AG20443 (cell line): Measurements from ENCODE around the gene GEMIN2.
"Not testable (repeated sequence)": the region's sequence is repeated elsewhere in the genome, so short reads cannot be mapped to it uniquely, and the experiment has no call there.

Experiments
- DNase-seq: peaks from one replicate; pipeline ENCODE4 v3.0.0; 2012; ENCODE audit warnings: low spot score, mixed read lengths

GEMIN2 gene

GRCh38 chr14:39114073-39114838 is at the start of gene GEMIN2:
Gene GEMIN2, plus strand, starts transcription at chr14:39114323. Its CDS starts 16 bp downstream, at chr14:39114339.
- peak; percentile 98 for DNase-seq

DNA sequence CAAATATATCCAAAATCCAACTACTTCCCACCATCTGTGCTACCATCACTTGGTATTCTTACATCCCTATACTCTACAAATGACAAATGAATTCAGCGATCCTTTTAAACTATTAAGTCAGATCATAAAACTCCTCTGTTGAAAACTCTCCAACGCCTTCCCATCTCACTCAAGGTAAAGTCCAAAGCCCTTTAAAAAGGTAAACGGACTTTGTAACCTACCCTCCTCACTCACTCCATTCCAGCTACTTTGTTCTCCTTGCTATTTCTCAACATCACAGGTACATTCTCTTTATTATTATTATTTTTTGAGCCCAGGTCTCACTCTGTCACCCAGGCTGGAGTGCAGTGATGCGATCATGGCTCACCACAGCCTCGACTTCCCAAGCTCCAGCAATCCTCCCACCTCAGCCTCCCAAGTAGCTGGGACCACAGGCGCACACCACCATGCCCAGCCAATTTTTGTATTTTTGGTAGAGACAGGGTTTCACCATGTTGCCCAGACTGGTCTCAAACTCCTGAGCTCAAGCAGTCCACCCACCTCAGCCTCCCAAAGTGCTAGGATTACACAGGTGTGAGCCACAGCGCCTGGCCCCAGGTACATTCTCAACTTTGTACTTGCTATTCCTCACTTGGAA is 44.8 kb upstream of the GEMIN2 start:
- DNase-seq = not testable (repeated sequence)

DNA sequence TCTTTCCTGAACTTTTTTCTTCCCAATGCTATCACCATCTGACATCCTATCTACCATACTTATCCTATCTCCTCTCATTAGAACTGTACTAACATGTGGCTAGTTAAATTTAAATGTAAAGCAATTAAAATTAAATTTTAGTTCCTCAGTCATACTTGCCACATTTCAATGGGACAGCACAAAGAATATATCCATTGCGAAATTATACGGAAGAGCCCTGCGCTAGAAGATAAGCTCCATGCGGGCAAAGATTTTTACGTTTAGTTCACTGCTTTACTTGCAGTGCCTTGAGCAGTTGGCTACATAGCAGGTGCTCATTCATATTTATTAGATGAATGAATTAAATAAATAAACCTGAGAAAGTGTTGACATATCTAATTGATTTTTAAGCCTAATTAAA is 44.2 kb upstream of the GEMIN2 start:
- DNase-seq = no peak

DNA sequence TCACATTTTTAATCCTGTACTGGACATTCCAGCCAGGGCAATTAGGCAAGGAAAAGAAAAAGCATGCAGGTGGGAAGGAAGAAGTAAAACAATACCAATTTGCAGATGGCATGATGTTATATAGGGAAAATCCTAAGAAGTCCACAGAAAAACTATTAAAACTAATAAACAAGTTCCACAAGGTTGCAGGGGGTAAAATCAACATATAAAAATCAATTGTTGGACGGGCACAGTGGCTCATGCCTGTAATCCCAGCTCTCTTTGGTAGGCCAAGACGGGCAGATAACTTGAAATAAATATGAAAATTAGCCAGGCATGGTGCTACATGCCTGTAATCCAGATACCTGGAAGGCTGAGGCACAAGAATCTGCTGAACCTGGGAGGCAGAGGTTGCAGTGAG is 43.0 kb upstream of the GEMIN2 start:
- no peak for DNase-seq

GRCh38 chr14:39080886-39081285 is 33.2 kb upstream of the GEMIN2 start:
- no peak for DNase-seq

DNA sequence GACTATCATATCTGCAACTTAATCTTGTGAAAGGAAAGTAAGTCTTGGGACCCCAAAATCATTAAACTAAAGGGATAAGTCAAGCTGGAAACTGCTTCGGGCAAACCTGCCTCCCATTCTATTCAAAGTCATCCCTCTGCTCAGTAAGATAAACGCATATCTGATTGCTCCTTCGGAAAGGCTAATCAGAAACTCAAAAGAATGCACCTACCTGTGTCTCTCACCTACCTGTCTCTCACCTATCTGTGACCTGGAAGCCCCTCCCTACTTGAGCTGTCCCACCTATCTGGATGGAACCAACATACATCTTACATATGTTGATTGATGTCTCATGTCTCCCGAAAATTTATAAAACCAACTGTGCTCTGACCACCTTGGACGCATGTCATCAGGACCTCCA is 31.0 kb upstream of the GEMIN2 start:
- no peak for DNase-seq

GRCh38 chr14:39085933-39086332 is 28.2 kb upstream of the GEMIN2 start:
- no peak for DNase-seq

GRCh38 chr14:39087493-39087892 is 26.6 kb upstream of the GEMIN2 start:
- no peak for DNase-seq

GRCh38 chr14:39090548-39091111 is 23.5 kb upstream of the GEMIN2 start:
- no peak for DNase-seq

DNA sequence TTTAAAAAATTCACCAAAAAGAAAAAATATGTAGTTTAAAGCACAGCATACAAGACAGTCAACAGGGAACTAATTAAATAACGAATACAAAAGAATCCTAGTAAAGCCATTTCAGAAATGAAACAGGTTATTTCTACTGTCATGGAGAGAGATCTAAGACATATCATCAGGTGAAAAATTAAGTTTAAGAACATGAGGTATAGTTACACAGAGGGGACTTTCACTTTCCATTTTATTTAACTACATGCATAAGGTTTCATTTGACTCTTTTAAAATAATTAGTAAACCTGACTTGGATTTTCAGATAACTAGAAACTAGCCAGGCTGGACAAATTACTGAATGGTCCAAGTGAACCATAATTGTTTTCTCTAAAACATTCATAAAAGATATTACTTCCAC is 22.4 kb upstream of the GEMIN2 start:
- DNase-seq = no peak

GRCh38 chr14:39094515-39094914 is 19.6 kb upstream of the GEMIN2 start:
- DNase-seq = no peak

DNA sequence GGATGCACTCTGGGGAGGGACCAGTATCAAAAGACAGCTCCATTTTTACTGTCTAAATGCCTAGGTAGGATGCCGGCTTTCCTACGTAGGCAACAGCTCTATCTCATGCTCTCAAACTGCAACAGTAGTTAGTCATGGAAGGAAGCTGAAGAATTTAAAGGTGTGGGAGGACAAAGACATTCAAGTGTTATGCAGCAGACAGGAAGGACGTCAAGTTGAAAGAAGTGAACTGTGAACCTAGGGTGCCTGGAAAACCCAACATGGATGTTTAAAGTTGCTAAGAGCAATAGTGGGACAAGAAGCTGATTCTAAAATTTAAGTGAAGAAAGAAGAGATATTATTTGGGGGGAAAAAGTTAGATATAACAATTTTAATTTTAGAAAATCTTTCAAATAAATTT is 17.0 kb upstream of the GEMIN2 start:
- DNase-seq = no peak

GRCh38 chr14:39099215-39099614 is 14.9 kb upstream of the GEMIN2 start:
- not testable (repeated sequence) for DNase-seq

GRCh38 chr14:39099748-39100147 is 14.4 kb upstream of the GEMIN2 start:
- no peak for DNase-seq

DNA sequence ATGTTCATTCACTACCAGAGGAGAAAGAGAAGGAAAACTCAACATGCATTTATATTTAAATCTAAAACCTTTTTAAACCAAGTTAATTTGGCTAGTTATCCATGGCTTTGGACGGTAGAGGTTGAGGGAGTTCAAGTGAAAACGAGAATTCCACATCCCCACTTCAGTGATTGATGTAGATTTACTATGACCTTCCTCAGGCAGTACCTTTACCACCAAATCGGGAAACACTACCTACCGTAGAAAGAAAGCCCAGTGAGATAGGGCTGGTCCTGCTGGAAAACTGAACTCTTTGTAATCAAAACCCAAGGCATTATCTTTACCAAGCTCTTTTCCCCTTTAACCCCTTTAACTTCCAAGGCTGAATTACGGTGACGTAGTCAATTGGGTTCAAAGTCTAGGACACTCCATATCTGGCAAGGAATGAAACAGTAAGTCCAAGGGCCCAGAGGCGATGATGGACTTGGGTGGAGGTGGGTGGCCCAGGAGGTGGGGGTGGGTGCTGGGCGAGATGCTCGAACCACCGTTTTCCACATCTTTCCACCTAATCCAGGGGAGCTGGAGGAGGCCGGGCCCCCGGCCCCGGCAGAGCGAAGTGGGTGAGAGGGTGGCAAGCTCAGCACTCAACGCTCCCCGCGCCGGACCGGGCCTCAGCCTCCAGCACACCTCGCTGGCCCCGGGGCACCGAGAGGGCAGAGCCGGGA is 11.7 kb upstream of the GEMIN2 start:
- DNase-seq = peak; percentile 48

- DNase-seq = peak; percentile 89
Observed at GRCh38 chr14:39102969-39103957, 10.9 kb upstream of the GEMIN2 start, which contains the start of gene SEC23A. Gene SEC23A, minus strand, starts transcription at chr14:39103235. Its CDS starts 7,117 bp downstream, at chr14:39096118.

DNA sequence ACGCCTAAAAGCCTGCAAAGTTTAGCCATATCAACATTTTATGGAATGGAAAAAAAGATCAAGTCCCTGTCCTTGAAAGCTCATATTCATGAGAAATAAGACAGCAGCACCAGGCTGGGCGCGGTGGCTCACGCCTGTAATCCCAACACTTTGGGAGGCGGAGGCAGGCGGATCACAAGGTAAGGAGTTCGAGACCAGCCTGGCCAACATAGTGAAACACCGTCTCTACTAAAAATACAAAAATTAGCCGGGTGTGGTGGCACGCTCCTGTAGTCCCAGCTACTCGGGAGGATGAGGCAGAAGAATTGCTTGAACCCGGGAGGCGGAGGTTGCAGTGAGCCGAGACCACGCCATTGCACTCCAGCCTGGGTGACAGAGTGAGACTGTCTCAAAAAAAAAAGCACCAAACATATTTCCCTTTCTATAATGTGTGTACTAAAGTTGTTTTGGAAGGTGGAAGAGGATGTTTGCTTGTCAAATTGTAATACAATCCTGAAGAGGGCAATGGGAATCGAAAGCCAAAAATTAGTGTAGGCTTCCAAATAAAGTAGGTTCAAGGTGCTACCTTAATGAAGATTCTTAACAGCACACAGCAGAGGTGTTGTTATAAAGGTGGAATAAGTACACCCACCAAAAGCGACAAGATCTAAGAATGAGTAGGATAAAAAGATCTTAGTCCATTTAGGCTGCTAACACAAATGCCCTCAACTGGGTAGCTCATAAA is 9.9 kb upstream of the GEMIN2 start:
- DNase-seq = not testable (repeated sequence)

GRCh38 chr14:39107591-39107996 is 6.5 kb upstream of the GEMIN2 start:
- DNase-seq = peak; percentile 53

GRCh38 chr14:39108791-39109190 is 5.3 kb upstream of the GEMIN2 start:
- no peak for DNase-seq

DNA sequence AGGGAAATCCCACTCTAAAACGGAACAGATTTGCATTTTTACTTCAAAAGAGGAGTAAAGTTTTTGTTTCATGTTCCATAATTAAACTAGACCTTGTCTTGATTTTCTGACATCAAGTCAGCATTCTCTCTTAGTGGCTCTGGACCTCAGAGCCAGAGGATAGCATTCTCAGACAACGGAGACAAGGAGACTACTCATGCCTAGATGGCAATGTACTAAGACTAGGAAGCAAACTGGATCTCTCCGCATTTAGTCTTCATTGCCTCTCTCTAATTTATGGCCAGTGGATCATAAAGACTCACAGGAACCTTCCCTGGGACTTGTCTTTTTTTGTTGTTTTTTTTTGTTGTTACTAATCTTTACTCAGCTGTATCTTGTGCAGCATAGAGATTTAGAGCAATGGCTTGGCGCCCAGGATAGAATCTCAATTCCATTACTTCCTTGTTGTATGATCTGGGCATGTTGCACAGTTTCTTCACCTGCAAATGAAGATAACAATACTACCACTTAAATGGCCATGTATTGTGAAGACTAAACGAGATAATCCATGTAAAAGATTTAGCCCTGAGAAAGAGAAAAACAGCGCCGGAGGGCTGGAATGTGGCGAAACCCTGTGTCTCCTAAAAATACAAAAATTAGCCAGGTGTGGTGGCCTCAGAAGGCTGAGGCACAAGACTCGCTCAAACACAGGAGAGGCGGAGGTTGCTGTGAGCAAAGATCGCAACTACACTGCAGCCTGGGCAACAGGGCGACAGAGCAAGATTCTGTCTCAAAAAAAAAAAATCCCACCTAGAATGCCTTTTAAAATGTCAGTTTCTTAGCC is 4.0 kb upstream of the GEMIN2 start:
- no peak for DNase-seq
